NB4 (cell line): Measurements from ENCODE around the gene RPL38.

Experiments used
- DNase-seq: peaks from one replicate; pipeline ENCODE4 v3.0.0; 2010; ENCODE audit warnings: low read depth
- H3K4me3 ChIP-seq: one replicate; pipeline ENCODE4 v1.5.1; 2011; ENCODE audit warnings: mild to moderate bottlenecking, low read depth, low read length, moderate library complexity
- CTCF ChIP-seq: IDR thresholded peaks from one replicate; pipeline ENCODE4 v1.5.1; 2012; ENCODE audit warnings: low read depth, low read length
- MYC ChIP-seq: IDR thresholded peaks from 2 replicates; pipeline ENCODE4 v1.6.1; 2011; ENCODE audit warnings: low read depth, low read length
- POLR2A ChIP-seq: IDR thresholded peaks from 2 replicates; pipeline ENCODE4 v1.6.1; 2011; ENCODE audit warnings: mild to moderate bottlenecking; ENCODE audit not compliant: insufficient read length; ENCODE audit errors: extremely low read depth
- TF ChIP-seq, protein P1 (sequence below): IDR thresholded peaks from 2 replicates; pipeline ENCODE4 v1.6.1; 2011; ENCODE audit warnings: low read depth, low read length

RPL38 gene

GRCh38 chr17:74201250-74201649, 2.2 kb upstream of the RPL38 start:
- no peak for TF ChIP-seq CTCF
- TF ChIP-seq, protein P1, sequence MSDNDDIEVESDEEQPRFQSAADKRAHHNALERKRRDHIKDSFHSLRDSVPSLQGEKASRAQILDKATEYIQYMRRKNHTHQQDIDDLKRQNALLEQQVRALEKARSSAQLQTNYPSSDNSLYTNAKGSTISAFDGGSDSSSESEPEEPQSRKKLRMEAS, result no peak
- TF ChIP-seq POLR2A, result no peak
- H3K4me3 ChIP-seq, result no peak overlapping the region
- DNase-seq, result no peak

DNA sequence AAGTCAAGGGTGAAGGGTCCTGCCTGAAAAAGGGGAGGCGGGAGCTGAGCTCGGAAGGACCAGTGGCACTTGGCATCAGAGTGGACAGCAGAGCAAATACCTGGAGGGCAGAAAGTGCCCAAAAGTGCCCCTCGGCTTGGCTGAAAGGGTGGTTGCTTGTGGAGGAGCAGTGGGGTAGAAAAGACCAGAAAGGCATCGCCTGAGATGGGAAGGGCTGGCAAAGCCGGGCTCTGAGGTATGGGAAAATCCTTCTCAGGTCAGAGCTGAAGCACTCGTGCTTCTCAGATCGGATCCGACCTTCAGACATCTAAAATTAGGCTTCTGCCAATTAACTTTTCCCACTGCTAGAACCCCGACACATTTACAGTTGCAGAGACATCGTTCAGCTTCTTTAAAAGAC, 1.5 kb upstream of the RPL38 start:
- TF ChIP-seq, protein P1, result no peak
- no peak for TF ChIP-seq CTCF
- TF ChIP-seq POLR2A, result no peak
- no peak for TF ChIP-seq MYC
- no peak for DNase-seq
- no peak overlapping the region for H3K4me3 ChIP-seq

DNA sequence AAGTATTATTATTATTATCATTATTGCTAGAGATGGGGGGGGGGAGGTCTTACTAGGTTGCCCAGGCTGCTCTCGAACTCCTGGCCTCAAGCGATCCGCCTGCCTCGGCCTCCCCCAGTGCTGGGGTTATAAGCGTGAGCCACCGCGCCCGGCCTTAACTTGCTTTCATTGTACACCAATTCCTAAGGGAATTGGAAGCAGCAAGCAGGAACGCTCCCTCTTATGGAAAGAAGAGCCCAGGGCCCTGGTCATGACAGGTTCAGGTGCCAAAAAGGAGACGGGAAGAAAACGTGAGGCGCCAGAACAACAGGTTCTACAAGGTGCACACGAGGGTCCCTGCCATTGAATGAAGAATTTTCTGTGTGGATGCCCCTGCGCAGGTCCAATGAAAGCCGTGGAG, 540 bp upstream of the RPL38 start:
- DNase-seq, result no peak
- TF ChIP-seq MYC (no peak), POLR2A (no peak), CTCF (no peak)
- TF ChIP-seq, protein P1, result no peak
- no peak overlapping the region for H3K4me3 ChIP-seq

- no peak for DNase-seq
- peak overlapping the region; percentile 99 for H3K4me3 ChIP-seq
- TF ChIP-seq, protein P1, result no peak
- TF ChIP-seq CTCF (no peak), POLR2A (no peak), MYC (no peak)
These were observed 996 bp downstream of the RPL38 start for GRCh38 chr17:74204474-74204873.

DNA sequence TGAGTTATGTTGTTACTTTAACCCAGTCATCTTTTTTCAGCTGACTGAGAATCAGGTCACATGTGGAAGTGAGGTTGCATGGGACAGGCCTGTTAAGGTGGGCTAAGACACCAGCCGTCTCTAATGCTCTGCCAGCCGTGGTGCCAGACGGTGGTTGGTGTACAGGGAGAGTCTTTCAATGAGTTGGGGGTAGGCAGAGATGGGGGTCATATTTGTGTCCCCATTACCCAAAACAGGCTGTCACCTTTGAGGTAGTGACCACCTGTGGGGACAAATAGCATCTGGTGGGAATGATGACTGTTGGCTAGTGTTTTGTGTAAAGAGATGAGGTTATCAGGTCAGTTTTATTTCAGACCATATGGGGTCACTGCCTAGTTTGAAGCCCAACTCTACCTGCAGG, 1.8 kb downstream of the RPL38 start:
- no peak for DNase-seq
- TF ChIP-seq POLR2A, result no peak
- no peak for TF ChIP-seq CTCF
- TF ChIP-seq, protein P1, result no peak
- no peak for TF ChIP-seq MYC
- H3K4me3 ChIP-seq, result peak overlapping the region; percentile 99

DNA sequence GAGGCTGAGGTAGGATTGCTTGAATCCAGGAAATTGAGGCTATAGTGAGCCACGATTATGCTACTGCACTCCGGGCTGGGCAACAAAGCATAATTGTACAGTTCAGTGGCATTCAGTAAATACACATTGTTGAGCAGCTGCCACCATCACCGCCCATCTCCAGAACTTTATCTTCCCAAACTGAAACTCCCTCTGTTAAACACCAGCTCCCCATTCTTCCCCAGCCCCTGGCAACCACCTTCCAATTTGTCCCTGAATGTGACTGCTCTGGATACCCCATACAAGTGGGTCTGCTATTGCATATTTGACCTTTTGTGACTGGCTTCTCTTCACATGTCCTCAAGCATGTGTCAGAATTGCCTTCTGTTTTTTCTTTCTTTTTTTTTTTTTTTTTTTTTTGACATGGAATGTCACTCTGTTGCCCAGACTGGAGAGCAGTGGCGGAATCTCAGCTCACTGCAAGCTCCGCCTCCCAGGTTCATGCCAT, 2.9 kb downstream of the RPL38 start:
- no peak for DNase-seq
- H3K4me3 ChIP-seq, result peak overlapping the region; percentile 32
- TF ChIP-seq MYC, result no peak
- TF ChIP-seq, protein P1, result no peak
- TF ChIP-seq CTCF, result no peak
- TF ChIP-seq POLR2A, result no peak
